Smooth muscle cell (in vitro differentiated cells): ENCODE measurements around the gene FLNA. TPM values are rescaled to one million over a fixed set of nuclear protein-coding genes. Genes with fewer than 3 reads are reported as not detected.
A peak's percentile ranks its signal among the peaks of the same experiment; 100 is the strongest.
"Not testable (repeated sequence)": the region's sequence is repeated elsewhere in the genome, so short reads cannot be mapped to it uniquely, and the experiment has no call there.

Experiments used
- DNase-seq: peaks from one replicate; lab custom pipeline; 2025; ENCODE audit not compliant: unreplicated experiment; lab: John Stamatoyannopoulos, UW
- H2AFZ ChIP-seq: fragments of 200-600 bp; sonication (generic); 2 replicates; pipeline ENCODE4 v1.6.0; 2016; ENCODE audit warnings: antibody characterized with exemption, low read depth, mild to moderate bottlenecking
- H3F3A ChIP-seq: fragments of 200-600 bp; sonication (generic); 2 replicates; pipeline ENCODE4 v1.6.0; 2017; ENCODE audit warnings: antibody characterized with exemption, low read depth
- H3K27ac ChIP-seq: fragments of 200-600 bp; sonication (generic); 2 replicates; pipeline ENCODE4 v1.5.1; 2016; ENCODE audit warnings: low read depth, mild to moderate bottlenecking
- H3K27me3 ChIP-seq: fragments of 200-600 bp; sonication (generic); 2 replicates; pipeline ENCODE4 v1.6.1; 2016; ENCODE audit warnings: low read depth, mild to moderate bottlenecking
- H3K36me3 ChIP-seq: fragments of 200-600 bp; sonication (generic); 2 replicates; pipeline ENCODE4 v1.5.1; 2016; ENCODE audit warnings: low read depth
- H3K4me1 ChIP-seq: fragments of 200-600 bp; sonication (generic); 2 replicates; pipeline ENCODE4 v1.5.1; 2016; ENCODE audit warnings: low read depth
- H3K4me2 ChIP-seq: fragments of 200-600 bp; sonication (generic); 2 replicates; pipeline ENCODE4 v1.6.0; 2016; ENCODE audit warnings: mild to moderate bottlenecking
- H3K4me3 ChIP-seq: fragments of 200-600 bp; sonication (generic); 2 replicates; pipeline ENCODE4 v1.5.1; 2016; ENCODE audit warnings: mild to moderate bottlenecking
- H3K79me2 ChIP-seq: fragments of 200-600 bp; sonication (generic); 2 replicates; pipeline ENCODE4 v1.6.0; 2016; ENCODE audit warnings: low read depth, mild to moderate bottlenecking
- H3K9ac ChIP-seq: fragments of 200-600 bp; sonication (generic); 2 replicates; pipeline ENCODE4 v1.6.0; 2016; ENCODE audit warnings: low read depth
- H3K9me3 ChIP-seq: fragments of 200-600 bp; sonication (generic); replicated peaks from 2 replicates; pipeline ENCODE4 v1.5.1; 2016; ENCODE audit warnings: low read depth
- H4K20me1 ChIP-seq: fragments of 200-600 bp; sonication (generic); 2 replicates; pipeline ENCODE4 v1.6.0; 2016; ENCODE audit warnings: low read depth
- WGBS: methylation state at CpG from one replicate; pipeline ENCODE4 v1.1.7; 2016; ENCODE audit warnings: low lambda C conversion rate; 5-methylcytosine and 5-hydroxymethylcytosine counted together
- polyA plus RNA-seq: library from polyadenylated mRNA; unstranded; fragments of >200 nt; fragmentation: Nextera tagmentation; extraction: Ambion mirVana; gene quantifications from 2 replicates; pipeline ENCODE4 v1.2.1, GENCODE V29; 2016
- total RNA-seq: library from RNA; depleted of rRNA; stranded (reverse); fragments of >200 nt; gene quantifications from 2 replicates; pipeline ENCODE4 v1.2.3, GENCODE V29; 2014
- TF ChIP-seq, protein P1 (sequence below): fragments of 200-600 bp; sonication (generic); IDR thresholded peaks from 2 replicates; pipeline ENCODE4 v1.5.1; 2017; ENCODE audit warnings: borderline replicate concordance, mild to moderate bottlenecking, antibody characterized with exemption; ENCODE audit not compliant: insufficient read depth, poor library complexity, severe bottlenecking

The FLNA gene
- total and polyA plus RNA-seq, 2 experiments from 2014 or later = 860 to 1,632 TPM

DNA sequence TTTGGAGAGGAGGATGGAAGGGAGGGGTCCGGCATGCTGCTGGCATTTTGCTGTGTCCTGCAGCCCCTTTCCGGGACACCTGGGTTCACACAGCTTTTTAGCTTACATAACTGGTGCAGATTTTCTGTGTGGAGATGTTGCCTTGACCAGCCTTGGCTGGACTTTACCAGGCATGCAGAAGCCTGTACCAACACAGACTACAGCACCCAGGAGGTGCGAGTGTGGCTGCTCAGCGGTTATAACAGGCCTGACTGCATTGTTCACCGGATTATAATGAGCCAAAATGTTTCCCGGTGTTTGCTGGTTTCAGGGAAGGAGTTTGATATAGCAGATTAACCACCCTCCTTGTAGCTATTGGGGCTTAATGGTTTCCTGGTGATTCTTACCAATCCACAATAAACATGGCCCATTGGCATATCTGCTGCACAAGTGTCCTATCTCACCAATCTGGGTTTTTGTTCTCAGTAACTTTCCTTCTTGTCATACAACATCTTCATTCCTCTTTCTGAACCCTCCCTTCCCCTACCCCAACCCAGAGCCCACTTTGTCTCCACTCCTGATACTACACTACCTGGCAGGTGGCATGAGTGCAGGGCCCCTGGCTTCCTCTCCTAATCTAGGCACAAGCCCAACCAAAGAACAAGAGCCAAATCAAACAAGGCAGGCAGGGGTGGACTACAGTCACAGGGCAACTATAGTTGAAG, 27.6 kb upstream of the FLNA start:
- Histone ChIP-seq H4K20me1 (peaks cover 43% of the 10 kb centered on the region), H3K4me3 (no peak overlapping the region), H3K27ac (no peak overlapping the region), H2AFZ (no peak overlapping the region), H3K9me3 (no peaks in the 10 kb centered on the region), H3K4me1 (no peaks in the 10 kb centered on the region), H3F3A (peaks cover 4% of the 10 kb centered on the region), H3K79me2 (peaks cover 19% of the 10 kb centered on the region), H3K36me3 (no peaks in the 10 kb centered on the region), H3K9ac (no peak overlapping the region), H3K27me3 (no peaks in the 10 kb centered on the region), H3K4me2 (no peak overlapping the region)
- whole genome bisulfite sequencing = 74% methylated on average over 6 of the region's 6 CpGs
- TF ChIP-seq, protein P1, sequence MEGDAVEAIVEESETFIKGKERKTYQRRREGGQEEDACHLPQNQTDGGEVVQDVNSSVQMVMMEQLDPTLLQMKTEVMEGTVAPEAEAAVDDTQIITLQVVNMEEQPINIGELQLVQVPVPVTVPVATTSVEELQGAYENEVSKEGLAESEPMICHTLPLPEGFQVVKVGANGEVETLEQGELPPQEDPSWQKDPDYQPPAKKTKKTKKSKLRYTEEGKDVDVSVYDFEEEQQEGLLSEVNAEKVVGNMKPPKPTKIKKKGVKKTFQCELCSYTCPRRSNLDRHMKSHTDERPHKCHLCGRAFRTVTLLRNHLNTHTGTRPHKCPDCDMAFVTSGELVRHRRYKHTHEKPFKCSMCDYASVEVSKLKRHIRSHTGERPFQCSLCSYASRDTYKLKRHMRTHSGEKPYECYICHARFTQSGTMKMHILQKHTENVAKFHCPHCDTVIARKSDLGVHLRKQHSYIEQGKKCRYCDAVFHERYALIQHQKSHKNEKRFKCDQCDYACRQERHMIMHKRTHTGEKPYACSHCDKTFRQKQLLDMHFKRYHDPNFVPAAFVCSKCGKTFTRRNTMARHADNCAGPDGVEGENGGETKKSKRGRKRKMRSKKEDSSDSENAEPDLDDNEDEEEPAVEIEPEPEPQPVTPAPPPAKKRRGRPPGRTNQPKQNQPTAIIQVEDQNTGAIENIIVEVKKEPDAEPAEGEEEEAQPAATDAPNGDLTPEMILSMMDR = no peak
- no peak for DNase-seq

DNA sequence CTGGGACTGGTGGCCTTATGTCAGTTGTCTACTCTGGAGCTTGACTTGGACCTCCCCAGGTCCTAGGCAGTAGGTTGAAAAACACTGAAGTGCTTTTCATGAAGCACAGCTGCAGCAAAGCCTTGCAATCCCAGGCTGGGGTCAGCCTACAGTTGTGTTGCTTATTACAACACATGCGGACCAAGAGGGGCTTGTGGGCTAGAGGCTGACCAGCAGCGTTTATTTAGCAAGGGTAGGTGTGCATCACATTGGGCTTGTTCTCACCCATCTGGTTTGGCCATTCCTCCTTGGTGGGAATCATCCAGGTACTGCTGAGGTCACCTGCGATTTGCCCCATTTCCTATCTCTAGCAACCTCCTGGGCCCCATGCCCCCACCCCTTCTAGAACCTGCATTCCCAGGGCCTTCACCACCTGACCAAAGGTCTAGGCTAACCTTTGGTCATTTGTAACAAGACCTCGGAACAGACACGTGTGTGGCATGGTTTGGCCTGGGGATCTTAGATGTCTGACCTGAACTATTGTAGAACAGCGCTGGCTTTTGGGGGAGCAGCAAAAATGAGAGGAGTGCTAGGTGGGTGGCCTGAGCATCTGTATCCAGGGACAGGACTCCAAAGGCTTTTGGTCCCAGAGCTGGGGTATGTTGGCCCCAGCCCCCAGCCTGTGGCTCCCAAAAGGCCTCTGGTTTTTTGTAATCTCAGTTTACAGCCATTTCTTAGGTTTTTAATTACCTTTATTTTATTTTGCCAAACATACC, 26.8 kb upstream of the FLNA start:
- Histone ChIP-seq H3K9ac (no peak overlapping the region), H3K9me3 (no peaks in the 10 kb centered on the region), H2AFZ (no peak overlapping the region), H4K20me1 (peaks cover 43% of the 10 kb centered on the region), H3K4me1 (no peaks in the 10 kb centered on the region), H3K79me2 (peaks cover 19% of the 10 kb centered on the region), H3K36me3 (no peaks in the 10 kb centered on the region), H3K27me3 (no peaks in the 10 kb centered on the region), H3K4me2 (no peak overlapping the region), H3F3A (peaks cover 4% of the 10 kb centered on the region), H3K27ac (no peak overlapping the region), H3K4me3 (no peak overlapping the region)
- no peak for DNase-seq
- 63% methylated on average over 6 of the region's 6 CpGs for WGBS
- TF ChIP-seq, protein P1 = no peak

DNA sequence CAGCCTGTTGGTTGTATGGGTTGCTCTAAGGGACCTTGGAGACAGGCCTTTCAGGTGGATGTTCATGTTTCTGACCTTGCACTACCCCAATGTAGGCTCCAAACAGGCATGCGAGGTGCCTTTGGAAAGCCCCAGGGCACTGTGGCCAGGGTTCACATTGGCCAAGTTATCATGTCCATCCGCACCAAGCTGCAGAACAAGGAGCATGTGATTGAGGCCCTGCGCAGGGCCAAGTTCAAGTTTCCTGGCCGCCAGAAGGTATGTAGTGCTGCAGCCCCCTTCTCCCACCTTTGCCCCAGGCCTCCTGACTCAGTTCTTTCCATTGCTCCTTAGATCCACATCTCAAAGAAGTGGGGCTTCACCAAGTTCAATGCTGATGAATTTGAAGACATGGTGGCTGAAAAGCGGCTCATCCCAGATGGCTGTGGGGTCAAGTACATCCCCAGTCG, 26.0 kb upstream of the FLNA start:
- not testable (repeated sequence) for H3K9ac ChIP-seq, H3K4me1 ChIP-seq, H3K4me3 ChIP-seq, H2AFZ ChIP-seq, DNase-seq, H3K27me3 ChIP-seq, H3K36me3 ChIP-seq, H3F3A ChIP-seq, H3K9me3 ChIP-seq
- WGBS = 80% methylated on average over 6 of the region's 6 CpGs
- H3K4me2 ChIP-seq = peak overlapping the region; percentile 85
- H3K79me2 ChIP-seq = peaks cover 19% of the 10 kb centered on the region
- H4K20me1 ChIP-seq = peaks cover 43% of the 10 kb centered on the region
- peak overlapping the region; percentile 92 for H3K27ac ChIP-seq

DNA sequence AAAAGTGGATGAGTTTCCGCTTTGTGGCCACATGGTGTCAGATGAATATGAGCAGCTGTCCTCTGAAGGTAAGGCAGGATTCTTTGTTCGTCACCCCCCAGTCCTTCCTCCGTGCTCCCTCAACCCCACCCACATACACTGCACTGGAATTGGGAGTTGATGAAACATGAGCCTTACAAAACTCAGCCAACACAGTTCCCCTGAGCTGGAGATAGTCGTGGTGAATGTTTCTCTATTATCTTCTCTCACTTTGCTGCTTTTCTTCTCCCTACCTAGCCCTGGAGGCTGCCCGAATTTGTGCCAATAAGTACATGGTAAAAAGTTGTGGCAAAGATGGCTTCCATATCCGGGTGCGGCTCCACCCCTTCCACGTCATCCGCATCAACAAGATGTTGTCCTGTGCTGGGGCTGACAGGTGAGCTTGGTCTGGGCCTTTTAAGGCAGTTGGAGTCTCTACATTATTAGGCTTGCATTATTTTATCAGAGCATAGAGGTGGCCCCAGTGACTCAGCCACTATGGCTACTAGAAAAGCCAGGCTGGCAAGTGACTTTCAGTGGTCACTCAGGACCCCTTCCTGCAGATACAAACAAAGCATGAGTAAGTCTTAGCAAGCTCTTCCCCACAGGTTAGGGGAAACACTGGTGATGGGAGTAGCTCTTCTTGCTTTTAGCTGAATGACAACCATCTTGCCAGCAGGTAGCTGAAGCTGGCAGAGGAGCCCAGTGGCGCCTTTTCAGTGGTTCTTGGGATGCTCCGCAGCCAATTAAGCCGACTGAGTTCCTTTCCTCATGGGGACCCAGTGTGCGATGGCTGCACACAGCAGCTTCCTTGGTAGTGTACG, 25.3 kb upstream of the FLNA start:
- peak overlapping the region; percentile 92 for H3K27ac ChIP-seq
- WGBS = 67% methylated on average over 14 of the region's 14 CpGs

More for the DNA sequence above, 25.3 kb upstream of the FLNA start:
- Histone ChIP-seq H3F3A (peaks cover 4% of the 10 kb centered on the region), H3K27me3 (no peaks in the 10 kb centered on the region), H3K9ac (peak overlapping the region; percentile 95), H3K9me3 (no peaks in the 10 kb centered on the region), H2AFZ (no peak overlapping the region), H3K79me2 (peaks cover 19% of the 10 kb centered on the region), H4K20me1 (peaks cover 43% of the 10 kb centered on the region), H3K4me3 (peak overlapping the region; percentile 75), H3K4me2 (peak overlapping the region; percentile 85), H3K4me1 (no peaks in the 10 kb centered on the region), H3K36me3 (no peaks in the 10 kb centered on the region)
- DNase-seq = no peak
- TF ChIP-seq, protein P1 = no peak
